MM.1S (cell line): ENCODE data around the gene NR6A1.

Experiments
- DNase-seq: peaks from one replicate; pipeline ENCODE4 v3.0.0-alpha.2; 2015
- H2AFZ ChIP-seq: fragments of 300-600 bp; sonication (generic); 2 replicates; pipeline ENCODE4 v1.6.0; 2016; ENCODE audit warnings: antibody characterized with exemption, low read length
- H3F3A ChIP-seq: fragments of 300-600 bp; sonication (generic); 2 replicates; pipeline ENCODE4 v1.6.1; 2016; ENCODE audit warnings: mild to moderate bottlenecking, antibody characterized with exemption, low read length, moderate library complexity, mixed read lengths; ENCODE audit not compliant: insufficient read depth
- H3K27ac ChIP-seq: fragments of 300-600 bp; sonication (generic); 2 replicates; pipeline ENCODE4 v1.5.1; 2016; ENCODE audit warnings: mild to moderate bottlenecking, low read length
- H3K27me3 ChIP-seq: fragments of 300-600 bp; sonication (generic); replicated peaks from 2 replicates; pipeline ENCODE4 v1.6.0; 2016; ENCODE audit warnings: low read length; ENCODE audit not compliant: insufficient read depth
- H3K36me3 ChIP-seq: fragments of 300-600 bp; sonication (generic); replicated peaks from 2 replicates; pipeline ENCODE4 v1.6.1; 2016; ENCODE audit warnings: mild to moderate bottlenecking, low read length, mixed read lengths; ENCODE audit not compliant: insufficient read depth
- H3K4me1 ChIP-seq: fragments of 300-600 bp; sonication (generic); 2 replicates; pipeline ENCODE4 v1.6.1; 2016; ENCODE audit warnings: low read length, mixed read lengths
- H3K4me2 ChIP-seq: fragments of 300-600 bp; sonication (generic); 2 replicates; pipeline ENCODE4 v1.6.0; 2016; ENCODE audit warnings: low read depth, low read length
- H3K4me3 ChIP-seq: fragments of 300-600 bp; sonication (generic); 2 replicates; pipeline ENCODE4 v1.5.1; 2016; ENCODE audit warnings: low read length, mixed read lengths
- H3K79me2 ChIP-seq: fragments of 300-600 bp; sonication (generic); 2 replicates; pipeline ENCODE4 v1.6.1; 2016; ENCODE audit warnings: mixed run types, low read length, mixed read lengths
- H3K9ac ChIP-seq: fragments of 300-600 bp; sonication (generic); 2 replicates; pipeline ENCODE4 v1.6.1; 2016; ENCODE audit warnings: low read length, mixed read lengths
- H3K9me2 ChIP-seq: fragments of 300-600 bp; sonication (generic); replicated peaks from 2 replicates; pipeline ENCODE4 v1.6.1; 2016; ENCODE audit warnings: mild to moderate bottlenecking, low read length, mixed read lengths; ENCODE audit not compliant: insufficient read depth
- H3K9me3 ChIP-seq: fragments of 300-600 bp; sonication (generic); replicated peaks from 2 replicates; pipeline ENCODE4 v1.6.1; 2016; ENCODE audit warnings: mild to moderate bottlenecking, low read length, mixed read lengths; ENCODE audit not compliant: insufficient read depth
- H4K20me1 ChIP-seq: fragments of 300-600 bp; sonication (generic); 2 replicates; pipeline ENCODE4 v1.6.1; 2016; ENCODE audit warnings: mild to moderate bottlenecking, low read length, moderate library complexity, mixed read lengths; ENCODE audit not compliant: insufficient read depth
- EZH2 ChIP-seq: fragments of 300-600 bp; sonication (generic); optimal IDR thresholded peaks from 2 replicates; pipeline ENCODE3; 2017; ENCODE audit warnings: low read depth, mild to moderate bottlenecking, antibody characterized with exemption, low read length, mixed read lengths
- EZH2phosphoT487 ChIP-seq: fragments of 300-600 bp; sonication (generic); IDR thresholded peaks from 2 replicates; pipeline ENCODE4 v1.6.1; 2018; ENCODE audit warnings: antibody characterized with exemption, low read length
- TF ChIP-seq, protein P1 (sequence below): fragments of 300-600 bp; sonication (generic); IDR thresholded peaks from 2 replicates; pipeline ENCODE4 v1.5.1; 2016; ENCODE audit warnings: antibody characterized with exemption, low read length, mixed read lengths

The NR6A1 gene

DNA sequence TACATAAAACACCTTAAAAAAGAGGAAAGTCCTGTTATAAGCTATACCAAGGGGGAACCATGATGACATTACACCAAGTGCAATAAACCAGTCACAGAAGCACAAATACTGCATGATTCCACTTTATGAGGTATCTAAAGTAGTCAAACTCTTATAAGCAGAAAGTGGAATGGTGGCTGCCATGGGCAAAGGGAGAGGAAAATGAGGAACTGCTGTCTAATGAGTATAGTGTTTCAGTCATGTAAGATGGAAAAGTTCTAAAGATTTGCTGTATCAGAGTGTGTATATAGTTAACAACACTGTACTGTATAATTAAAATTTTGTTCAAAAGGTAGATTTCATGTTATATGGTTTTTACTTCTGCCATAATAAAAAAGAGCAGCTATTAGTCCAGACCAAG is 229.3 kb downstream of the NR6A1 start:
- TF ChIP-seq, protein P1, sequence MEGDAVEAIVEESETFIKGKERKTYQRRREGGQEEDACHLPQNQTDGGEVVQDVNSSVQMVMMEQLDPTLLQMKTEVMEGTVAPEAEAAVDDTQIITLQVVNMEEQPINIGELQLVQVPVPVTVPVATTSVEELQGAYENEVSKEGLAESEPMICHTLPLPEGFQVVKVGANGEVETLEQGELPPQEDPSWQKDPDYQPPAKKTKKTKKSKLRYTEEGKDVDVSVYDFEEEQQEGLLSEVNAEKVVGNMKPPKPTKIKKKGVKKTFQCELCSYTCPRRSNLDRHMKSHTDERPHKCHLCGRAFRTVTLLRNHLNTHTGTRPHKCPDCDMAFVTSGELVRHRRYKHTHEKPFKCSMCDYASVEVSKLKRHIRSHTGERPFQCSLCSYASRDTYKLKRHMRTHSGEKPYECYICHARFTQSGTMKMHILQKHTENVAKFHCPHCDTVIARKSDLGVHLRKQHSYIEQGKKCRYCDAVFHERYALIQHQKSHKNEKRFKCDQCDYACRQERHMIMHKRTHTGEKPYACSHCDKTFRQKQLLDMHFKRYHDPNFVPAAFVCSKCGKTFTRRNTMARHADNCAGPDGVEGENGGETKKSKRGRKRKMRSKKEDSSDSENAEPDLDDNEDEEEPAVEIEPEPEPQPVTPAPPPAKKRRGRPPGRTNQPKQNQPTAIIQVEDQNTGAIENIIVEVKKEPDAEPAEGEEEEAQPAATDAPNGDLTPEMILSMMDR, result no peak
- no peak for TF ChIP-seq EZH2phosphoT487
- TF ChIP-seq EZH2, result no peak
- Histone ChIP-seq H4K20me1 (no peaks in the 10 kb centered on the region), H3K36me3 (no peaks in the 10 kb centered on the region), H2AFZ (no peak overlapping the region), H3K9ac (no peak overlapping the region), H3K4me1 (peaks cover 8% of the 10 kb centered on the region), H3F3A (no peaks in the 10 kb centered on the region), H3K27me3 (no peaks in the 10 kb centered on the region), H3K27ac (no peak overlapping the region), H3K4me3 (no peak overlapping the region), H3K9me3 (no peaks in the 10 kb centered on the region), H3K79me2 (no peaks in the 10 kb centered on the region), H3K9me2 (no peaks in the 10 kb centered on the region), H3K4me2 (no peak overlapping the region)
- no peak for DNase-seq

DNA sequence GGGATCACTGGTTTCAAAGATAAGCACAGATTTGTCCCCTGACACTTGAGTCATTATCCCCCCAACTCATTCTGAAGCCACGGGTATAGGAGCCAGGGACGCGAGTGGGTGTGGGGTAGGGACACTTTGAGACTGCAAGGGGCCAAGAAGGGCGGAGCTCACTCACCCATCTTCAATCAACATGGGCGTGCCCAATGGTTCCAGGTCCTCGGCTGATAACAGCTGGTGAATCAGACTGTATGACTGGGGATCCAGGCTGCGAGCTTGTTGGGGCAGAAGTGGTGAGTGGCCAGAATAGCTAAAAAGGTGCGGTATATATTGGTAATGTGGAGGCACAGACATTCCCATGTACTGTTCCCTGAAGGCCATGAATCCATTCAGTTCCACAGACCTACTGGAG is 233.2 kb downstream of the NR6A1 start:
- H3K27me3 ChIP-seq, result no peaks in the 10 kb centered on the region
- no peaks in the 10 kb centered on the region for H4K20me1 ChIP-seq
- no peaks in the 10 kb centered on the region for H3F3A ChIP-seq
- no peaks in the 10 kb centered on the region for H3K9me3 ChIP-seq
- no peak overlapping the region for H3K9ac ChIP-seq
- no peak overlapping the region for H3K27ac ChIP-seq
- H3K4me2 ChIP-seq, result no peak overlapping the region
- H3K9me2 ChIP-seq, result no peaks in the 10 kb centered on the region
- no peak for DNase-seq
- TF ChIP-seq EZH2phosphoT487, result no peak
- no peak for TF ChIP-seq EZH2
- TF ChIP-seq, protein P1, result no peak
- no peak overlapping the region for H2AFZ ChIP-seq
- no peaks in the 10 kb centered on the region for H3K79me2 ChIP-seq
- no peak overlapping the region for H3K4me3 ChIP-seq
- no peaks in the 10 kb centered on the region for H3K4me1 ChIP-seq
- H3K36me3 ChIP-seq, result no peaks in the 10 kb centered on the region

DNA sequence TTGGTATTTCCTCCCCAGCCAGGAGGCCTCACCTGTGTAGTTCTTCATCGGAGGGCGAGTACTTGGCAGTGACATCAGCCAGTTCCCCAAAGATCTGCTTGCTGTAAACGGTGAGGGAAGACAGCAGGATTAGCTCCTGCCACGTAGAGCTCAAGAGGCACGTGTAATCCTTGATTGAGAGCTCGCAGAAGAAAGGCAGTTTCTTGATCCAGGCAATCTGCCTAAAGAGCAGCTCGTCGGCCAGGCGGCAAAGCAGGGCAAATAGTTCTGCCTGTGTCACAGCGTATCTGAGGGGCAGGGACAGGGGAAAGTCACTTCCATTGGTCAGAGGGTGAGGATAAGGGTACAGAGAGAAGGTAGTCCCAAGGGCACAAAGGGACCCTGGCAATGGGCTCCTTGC is 235.3 kb downstream of the NR6A1 start:
- no peak for DNase-seq
- Histone ChIP-seq H2AFZ (no peak overlapping the region), H3K9me3 (no peaks in the 10 kb centered on the region), H3K4me2 (no peak overlapping the region), H3K9me2 (no peaks in the 10 kb centered on the region), H3K79me2 (no peaks in the 10 kb centered on the region), H3K9ac (no peak overlapping the region), H3K4me3 (no peak overlapping the region), H3K27me3 (no peaks in the 10 kb centered on the region), H3K27ac (no peak overlapping the region), H3K36me3 (no peaks in the 10 kb centered on the region), H4K20me1 (no peaks in the 10 kb centered on the region), H3K4me1 (no peaks in the 10 kb centered on the region), H3F3A (no peaks in the 10 kb centered on the region)
- TF ChIP-seq EZH2phosphoT487, result no peak
- TF ChIP-seq EZH2, result no peak
- TF ChIP-seq, protein P1, result no peak
